Activated gamma-delta T cell (primary cell): Measurements from ENCODE around the gene NFKB1.
A peak's percentile ranks its signal among the peaks of the same experiment; 100 is the strongest.
"Not testable (repeated sequence)": the region's sequence is repeated elsewhere in the genome, so short reads cannot be mapped to it uniquely, and the experiment has no call there.

Experiments
- DNase-seq: peaks from one replicate; lab custom pipeline; 2025; lab: John Stamatoyannopoulos, UW
- total RNA-seq, 2 donors: gene quantifications; one replicate each; lab custom pipeline; 2026; lab: John Stamatoyannopoulos, UW

Gene NFKB1, protein sequence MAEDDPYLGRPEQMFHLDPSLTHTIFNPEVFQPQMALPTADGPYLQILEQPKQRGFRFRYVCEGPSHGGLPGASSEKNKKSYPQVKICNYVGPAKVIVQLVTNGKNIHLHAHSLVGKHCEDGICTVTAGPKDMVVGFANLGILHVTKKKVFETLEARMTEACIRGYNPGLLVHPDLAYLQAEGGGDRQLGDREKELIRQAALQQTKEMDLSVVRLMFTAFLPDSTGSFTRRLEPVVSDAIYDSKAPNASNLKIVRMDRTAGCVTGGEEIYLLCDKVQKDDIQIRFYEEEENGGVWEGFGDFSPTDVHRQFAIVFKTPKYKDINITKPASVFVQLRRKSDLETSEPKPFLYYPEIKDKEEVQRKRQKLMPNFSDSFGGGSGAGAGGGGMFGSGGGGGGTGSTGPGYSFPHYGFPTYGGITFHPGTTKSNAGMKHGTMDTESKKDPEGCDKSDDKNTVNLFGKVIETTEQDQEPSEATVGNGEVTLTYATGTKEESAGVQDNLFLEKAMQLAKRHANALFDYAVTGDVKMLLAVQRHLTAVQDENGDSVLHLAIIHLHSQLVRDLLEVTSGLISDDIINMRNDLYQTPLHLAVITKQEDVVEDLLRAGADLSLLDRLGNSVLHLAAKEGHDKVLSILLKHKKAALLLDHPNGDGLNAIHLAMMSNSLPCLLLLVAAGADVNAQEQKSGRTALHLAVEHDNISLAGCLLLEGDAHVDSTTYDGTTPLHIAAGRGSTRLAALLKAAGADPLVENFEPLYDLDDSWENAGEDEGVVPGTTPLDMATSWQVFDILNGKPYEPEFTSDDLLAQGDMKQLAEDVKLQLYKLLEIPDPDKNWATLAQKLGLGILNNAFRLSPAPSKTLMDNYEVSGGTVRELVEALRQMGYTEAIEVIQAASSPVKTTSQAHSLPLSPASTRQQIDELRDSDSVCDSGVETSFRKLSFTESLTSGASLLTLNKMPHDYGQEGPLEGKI
- total RNA-seq = 227 to 261 reads per million in 2 donors

DNA sequence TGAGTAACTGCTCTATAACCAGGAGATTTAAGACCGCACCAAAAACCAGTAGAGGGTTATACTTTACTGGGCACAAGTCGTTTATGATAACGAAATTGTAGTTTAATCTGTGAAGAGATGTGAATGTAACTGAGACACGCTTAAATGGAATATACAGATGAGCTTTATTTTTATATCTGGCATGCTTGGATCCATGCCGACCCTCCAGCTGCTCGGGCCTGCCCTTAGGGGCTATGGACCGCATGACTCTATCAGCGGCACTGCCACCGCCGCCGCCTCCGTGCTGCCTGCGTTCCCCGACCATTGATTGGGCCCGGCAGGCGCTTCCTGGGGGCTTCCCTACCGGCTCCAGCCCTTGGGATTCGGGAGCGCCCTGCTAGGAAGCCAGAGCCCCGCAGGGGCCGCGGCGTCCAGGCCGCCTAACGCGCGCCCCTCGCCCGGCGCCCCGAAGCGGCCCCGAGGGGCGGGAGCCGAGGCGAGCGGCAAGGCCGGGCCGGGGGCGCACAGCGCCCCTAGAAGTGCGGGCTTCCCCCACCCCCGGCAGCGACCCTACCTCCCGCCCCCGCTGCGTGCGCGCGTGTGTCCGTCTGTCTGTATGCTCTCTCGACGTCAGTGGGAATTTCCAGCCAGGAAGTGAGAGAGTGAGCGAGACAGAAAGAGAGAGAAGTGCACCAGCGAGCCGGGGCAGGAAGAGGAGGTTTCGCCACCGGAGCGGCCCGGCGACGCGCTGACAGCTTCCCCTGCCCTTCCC lies at the start of gene NFKB1:
Gene NFKB1, plus strand, starts transcription at position 664 of the 751 bp plus-strand sequence. CDS start 24,160 bp downstream, outside the sequence.
- peak; percentile 78 for DNase-seq

- no peak for DNase-seq
These were observed 48.3 kb upstream of the NFKB1 start for GRCh38 chr4:102452854-102453253.

DNA sequence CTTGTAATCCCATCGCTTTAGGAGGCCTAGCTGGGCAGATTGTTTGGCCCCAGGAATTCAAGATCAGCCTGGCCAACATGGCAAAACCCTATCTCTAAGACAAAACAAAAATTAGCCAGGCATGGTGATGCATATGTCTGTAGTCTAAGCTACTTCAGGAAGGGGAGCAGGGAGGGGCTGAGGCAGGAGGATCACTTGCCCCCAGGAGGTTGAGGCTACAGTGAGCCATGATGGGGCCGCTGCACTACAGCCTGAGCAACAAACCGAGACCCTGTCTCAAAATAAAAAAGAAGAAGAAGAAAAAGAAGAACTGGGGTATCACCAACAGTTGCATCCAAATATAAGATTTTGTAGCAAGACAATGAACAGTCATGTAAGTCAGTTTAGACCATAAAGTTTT lies 47.3 kb upstream of the NFKB1 start:
- no peak for DNase-seq

GRCh38 chr4:102454268-102454667 lies 46.9 kb upstream of the NFKB1 start:
- DNase-seq = no peak

DNA sequence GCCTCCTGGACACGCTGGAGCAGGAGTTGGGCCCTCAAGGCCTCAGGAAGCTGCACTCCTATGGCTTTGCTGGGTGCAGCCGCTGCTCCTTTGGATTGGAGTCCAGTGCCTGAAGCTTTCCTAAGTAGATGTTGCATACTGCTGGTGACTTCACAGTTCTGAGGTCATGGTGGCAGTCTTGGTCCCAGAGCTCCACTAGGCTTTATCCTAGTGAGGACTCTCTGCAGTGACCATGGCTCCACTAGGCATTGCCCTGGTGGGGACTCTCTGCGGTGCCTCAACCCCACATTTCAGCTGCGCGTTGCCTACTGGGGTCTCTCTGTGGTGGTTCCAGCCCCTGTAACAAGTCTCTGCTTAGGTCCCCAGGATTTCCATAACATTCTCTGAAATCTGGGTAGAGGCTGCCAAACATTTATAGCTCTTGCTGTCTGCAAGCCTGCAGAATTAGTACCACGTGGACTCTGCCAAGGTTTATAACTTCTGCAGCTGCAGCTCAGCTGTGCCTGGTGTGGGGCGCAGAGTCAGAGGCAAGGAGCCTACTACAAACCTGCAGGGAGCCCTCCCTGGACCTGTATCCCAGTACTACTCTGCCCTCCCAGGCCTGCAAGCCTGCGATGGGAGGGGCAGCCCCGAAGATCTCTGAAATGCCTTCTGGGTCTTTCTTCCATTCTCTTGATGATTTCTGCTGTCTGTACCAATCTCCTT lies 46.0 kb upstream of the NFKB1 start:
- no peak for DNase-seq

DNA sequence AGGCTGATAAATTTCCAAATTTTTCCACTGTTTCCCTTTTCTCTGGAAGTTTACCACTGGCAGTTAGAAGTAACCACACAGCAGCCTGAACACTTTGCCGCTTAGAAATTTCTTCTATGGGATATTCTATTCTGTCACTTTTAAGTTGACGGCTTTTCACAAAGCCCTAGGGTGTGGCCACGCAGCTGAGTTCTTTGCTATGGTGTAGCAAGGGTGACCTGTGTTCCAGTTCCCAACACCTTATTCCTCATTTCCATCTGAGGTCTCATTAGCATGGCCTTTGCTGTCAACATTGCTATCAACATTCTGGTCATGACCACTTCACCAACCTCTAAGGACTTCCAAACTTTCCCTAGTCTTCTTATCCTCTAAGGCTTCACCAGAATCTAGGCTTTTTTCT lies 45.4 kb upstream of the NFKB1 start:
- no peak for DNase-seq

DNA sequence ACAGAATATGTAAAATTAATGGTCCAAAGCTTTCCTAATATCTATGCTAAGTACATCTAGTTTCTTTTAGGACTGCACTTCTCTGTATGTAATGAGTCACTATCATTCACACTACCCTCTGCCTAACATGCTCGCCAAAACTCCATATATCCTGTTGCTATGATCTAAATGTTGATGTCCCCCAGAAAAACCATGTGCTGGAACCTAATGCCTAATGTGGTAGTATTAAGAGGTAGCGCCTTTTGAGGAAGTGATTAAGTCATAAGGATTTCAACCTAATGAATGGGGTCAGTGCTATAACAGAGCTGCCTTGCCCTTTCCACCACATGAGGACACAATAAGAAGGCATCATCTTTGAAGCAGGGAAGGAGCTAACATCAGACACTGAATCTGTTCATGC lies 34.9 kb upstream of the NFKB1 start:
- no peak for DNase-seq

- no peak for DNase-seq
These were observed 31.4 kb upstream of the NFKB1 start for GRCh38 chr4:102469806-102470205.

DNA sequence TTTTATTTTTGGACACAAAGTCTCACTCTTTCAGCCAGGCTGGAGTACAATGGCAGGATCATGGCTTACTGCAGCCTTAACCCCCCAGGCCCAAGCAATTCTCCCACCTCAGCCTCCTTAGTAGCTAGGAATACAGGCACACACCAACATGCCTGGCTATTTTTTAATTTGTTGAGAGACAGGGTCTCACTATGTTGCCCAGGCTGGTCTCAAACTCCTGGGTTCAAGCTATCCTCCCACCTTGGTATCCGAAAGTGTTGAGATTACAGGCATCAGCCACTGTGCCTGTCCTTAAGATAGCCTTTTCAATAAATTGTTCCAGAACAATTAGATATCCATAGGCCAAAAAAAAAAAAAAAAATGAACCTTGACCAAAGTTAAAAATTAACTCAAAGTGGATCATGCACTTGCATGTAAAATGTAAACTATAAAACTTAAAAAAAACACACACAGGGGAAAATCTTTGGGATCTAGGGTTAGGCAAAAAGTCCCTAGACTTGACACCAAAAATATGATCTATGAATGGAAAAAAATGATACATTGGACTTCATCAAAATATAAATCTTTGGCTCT lies 28.6 kb upstream of the NFKB1 start:
- DNase-seq = no peak

- no peak for DNase-seq
These were observed 27.7 kb upstream of the NFKB1 start for GRCh38 chr4:102473476-102473875.

- DNase-seq = no peak
These were observed 26.2 kb upstream of the NFKB1 start for GRCh38 chr4:102474736-102475504.

DNA sequence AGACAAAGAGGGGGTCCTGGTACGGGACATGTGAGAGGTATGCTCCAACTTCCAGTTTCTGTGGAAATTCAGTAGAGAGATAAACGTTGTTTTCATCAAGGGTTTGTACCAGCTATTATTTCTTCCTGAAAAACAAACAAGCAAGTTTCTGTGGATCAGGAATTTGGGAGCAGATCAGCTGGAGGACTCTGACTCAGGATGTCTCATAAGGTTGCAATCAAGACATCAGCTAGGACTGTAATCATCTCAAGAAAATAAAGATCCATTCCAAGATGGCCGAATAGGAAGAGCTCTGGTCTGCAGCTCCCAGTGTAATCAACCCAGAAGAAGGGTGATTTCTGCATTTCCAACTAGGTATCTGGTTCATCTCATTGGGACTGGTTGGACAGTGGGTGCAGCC lies 23.5 kb upstream of the NFKB1 start:
- no peak for DNase-seq

DNA sequence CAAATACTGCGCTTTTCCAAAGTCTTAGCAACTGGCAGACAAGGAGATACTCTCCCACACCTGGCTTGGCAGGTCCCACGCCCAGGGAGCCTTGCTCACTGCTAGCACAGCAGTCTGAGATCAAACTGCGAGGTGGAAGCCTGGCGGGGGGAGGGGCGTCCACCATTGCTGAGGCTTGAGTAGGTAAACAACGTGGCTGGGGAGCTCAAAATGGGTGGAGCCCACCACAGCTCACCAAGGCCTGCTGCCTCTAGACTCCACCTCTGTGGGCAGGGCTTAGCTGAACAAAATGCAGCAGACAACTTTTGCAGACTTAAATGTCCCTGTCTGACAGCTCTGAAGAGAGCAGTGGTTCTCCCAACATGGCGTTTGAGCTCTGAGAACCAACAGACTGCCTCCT lies 23.0 kb upstream of the NFKB1 start:
- DNase-seq = no peak

DNA sequence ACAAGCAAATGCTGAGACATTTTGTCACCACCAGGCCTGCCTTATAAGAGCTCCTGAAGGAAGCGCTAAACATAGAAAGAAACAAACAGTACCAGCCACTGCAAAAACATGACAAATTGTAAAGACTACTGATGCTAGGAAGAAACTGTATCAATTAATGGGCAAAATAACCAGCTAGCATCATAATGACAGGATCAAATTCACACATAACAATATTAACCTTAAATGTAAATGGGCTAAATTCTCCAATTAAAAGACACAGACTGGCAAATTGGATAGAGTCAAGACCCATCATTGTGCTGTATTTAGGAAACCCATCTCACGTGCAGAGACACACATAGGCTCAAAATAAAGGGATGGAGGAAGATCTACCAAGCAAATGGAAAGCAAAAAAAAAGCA lies 21.3 kb upstream of the NFKB1 start:
- DNase-seq = not testable (repeated sequence)

GRCh38 chr4:102483120-102483519 lies 18.0 kb upstream of the NFKB1 start:
- no peak for DNase-seq

- not testable (repeated sequence) for DNase-seq
These were observed 17.0 kb upstream of the NFKB1 start for GRCh38 chr4:102483990-102484692.

GRCh38 chr4:102492531-102493241 lies 8.5 kb upstream of the NFKB1 start:
- no peak for DNase-seq

DNA sequence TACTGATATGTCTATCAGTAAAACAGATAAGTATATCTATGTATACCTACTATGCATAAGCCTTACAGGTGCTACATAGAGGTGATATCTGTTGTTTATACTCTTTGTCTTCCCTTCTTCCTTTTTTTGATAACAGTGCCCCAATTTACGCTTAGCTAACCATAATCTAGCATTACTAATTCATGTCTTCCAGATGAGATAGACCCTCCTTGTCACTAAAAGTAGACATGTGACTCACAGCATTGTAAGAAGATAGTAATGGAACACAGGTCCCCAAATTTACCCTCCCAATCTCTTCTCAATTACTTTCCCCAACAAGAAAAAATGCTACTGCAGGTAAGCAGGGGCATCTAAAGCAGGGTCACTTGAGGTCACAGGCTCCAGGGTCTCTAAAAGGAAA lies 7.9 kb upstream of the NFKB1 start:
- DNase-seq = no peak

- DNase-seq = no peak
These were observed 7.4 kb upstream of the NFKB1 start for GRCh38 chr4:102493794-102494193.
